H9 (cell line): ENCODE results near the gene HOXD8. TPM values are rescaled to one million over a fixed set of nuclear protein-coding genes. Genes with fewer than 3 reads are reported as not detected.
A peak's percentile ranks its signal among the peaks of the same experiment; 100 is the strongest.

ENCODE experiments used
- DNase-seq: peaks from one replicate; pipeline ENCODE4 v3.0.0-alpha.2; 2017
- H2AFZ ChIP-seq: one replicate; pipeline ENCODE4 v1.6.1; 2013; ENCODE audit warnings: mild to moderate bottlenecking, low read length, control low read depth, moderate library complexity
- H2AK5ac ChIP-seq: 2 replicates; pipeline ENCODE4 v1.6.1; 2013; ENCODE audit warnings: low read length, control low read depth, mixed read lengths; ENCODE audit not compliant: insufficient read length
- H2BK120ac ChIP-seq: one replicate; pipeline ENCODE4 v1.6.1; 2013; ENCODE audit warnings: low read depth, mild to moderate bottlenecking, low read length, control low read depth, inconsistent platforms; ENCODE audit not compliant: poor library complexity, severe bottlenecking
- H2BK12ac ChIP-seq: 2 replicates; pipeline ENCODE4 v1.6.1; 2013; ENCODE audit warnings: low read length, control low read depth, mixed read lengths, low read depth; ENCODE audit not compliant: insufficient read length
- H2BK15ac ChIP-seq: 2 replicates; pipeline ENCODE4 v1.6.1; 2013; ENCODE audit warnings: low read depth, low read length, control low read depth
- H2BK20ac ChIP-seq: one replicate; pipeline ENCODE4 v1.6.1; 2013; ENCODE audit warnings: low read depth, mild to moderate bottlenecking, low read length, control low read depth, inconsistent platforms; ENCODE audit not compliant: poor library complexity, severe bottlenecking
- H2BK5ac ChIP-seq: 2 replicates; pipeline ENCODE4 v1.6.1; 2013; ENCODE audit warnings: low read length, control low read depth, mixed read lengths; ENCODE audit not compliant: insufficient read length
- H3K14ac ChIP-seq: 2 replicates; pipeline ENCODE4 v1.6.1; 2013; ENCODE audit warnings: low read length, control low read depth; ENCODE audit not compliant: insufficient read depth
- H3K18ac ChIP-seq: 2 replicates; pipeline ENCODE4 v1.6.1; 2013; ENCODE audit warnings: low read depth, mild to moderate bottlenecking, mixed read lengths, low read length, control low read depth; ENCODE audit not compliant: insufficient read length
- H3K23ac ChIP-seq: 2 replicates; pipeline ENCODE4 v1.6.1; 2013; ENCODE audit warnings: low read length, control low read depth, mixed read lengths, low read depth; ENCODE audit not compliant: insufficient read length
- H3K23me2 ChIP-seq: 2 replicates; pipeline ENCODE4 v1.6.1; 2013; ENCODE audit warnings: low read depth, mild to moderate bottlenecking, mixed read lengths, low read length, control low read depth; ENCODE audit not compliant: insufficient read length, poor library complexity, severe bottlenecking
- H3K27ac ChIP-seq: 2 replicates; pipeline ENCODE4 v1.5.1; 2013; ENCODE audit warnings: low read length, control low read depth, mixed read lengths, low read depth; ENCODE audit not compliant: insufficient read length
- H3K27me3 ChIP-seq: 2 replicates; pipeline ENCODE4 v1.6.1; 2013; ENCODE audit warnings: low read length, control low read depth, inconsistent platforms; ENCODE audit not compliant: insufficient read depth
- H3K4ac ChIP-seq: 2 replicates; pipeline ENCODE4 v1.6.1; 2013; ENCODE audit warnings: low read depth, mild to moderate bottlenecking, control low read depth, inconsistent platforms, low read length, moderate library complexity
- H3K4me1 ChIP-seq: 2 replicates; pipeline ENCODE4 v1.6.1; 2013; ENCODE audit warnings: low read length, control low read depth, inconsistent platforms; ENCODE audit not compliant: insufficient read depth
- H3K4me2 ChIP-seq: 2 replicates; pipeline ENCODE4 v1.6.1; 2013; ENCODE audit warnings: low read length, control low read depth, mixed read lengths; ENCODE audit not compliant: insufficient read length, insufficient read depth
- H3K56ac ChIP-seq: 2 replicates; pipeline ENCODE4 v1.6.1; 2013; ENCODE audit warnings: low read depth, mild to moderate bottlenecking, mixed read lengths, low read length, control low read depth; ENCODE audit not compliant: insufficient read length
- H3K79me1 ChIP-seq: 2 replicates; pipeline ENCODE4 v1.6.1; 2013; ENCODE audit warnings: low read depth, mild to moderate bottlenecking, moderate library complexity, low read length, control low read depth, inconsistent platforms; ENCODE audit not compliant: insufficient read depth, poor library complexity, severe bottlenecking
- H3K79me2 ChIP-seq: 2 replicates; pipeline ENCODE4 v1.6.1; 2013; ENCODE audit warnings: low read length, control low read depth, inconsistent platforms; ENCODE audit not compliant: insufficient read depth
- H3K9ac ChIP-seq: 2 replicates; pipeline ENCODE4 v1.6.1; 2013; ENCODE audit warnings: low read length, control low read depth, mixed read lengths; ENCODE audit not compliant: insufficient read length; ENCODE audit errors: extremely low read depth
- H3K9me3 ChIP-seq: one replicate; pipeline ENCODE4 v1.6.1; 2013; ENCODE audit warnings: low read depth, low read length, inconsistent platforms; ENCODE audit not compliant: control insufficient read depth
- H3T11ph ChIP-seq: one replicate; pipeline ENCODE4 v1.6.1; 2013; ENCODE audit warnings: mild to moderate bottlenecking, low read length, control low read depth, inconsistent platforms
- H4K20me1 ChIP-seq: one replicate; pipeline ENCODE4 v1.6.1; 2013; ENCODE audit not compliant: control insufficient read depth, insufficient read length, insufficient read depth
- H4K5ac ChIP-seq: 2 replicates; pipeline ENCODE4 v1.6.1; 2013; ENCODE audit warnings: low read depth, mild to moderate bottlenecking, mixed read lengths, low read length, control low read depth; ENCODE audit not compliant: insufficient read length
- H4K8ac ChIP-seq: replicated peaks from 2 replicates; pipeline ENCODE4 v1.6.1; 2013; ENCODE audit warnings: low read length, control low read depth, mixed read lengths, low read depth; ENCODE audit not compliant: insufficient read length
- H4K91ac ChIP-seq: 2 replicates; pipeline ENCODE4 v1.6.1; 2013; ENCODE audit warnings: low read depth, mild to moderate bottlenecking, moderate library complexity, mixed read lengths, low read length, control low read depth; ENCODE audit not compliant: insufficient read length
- H3K27ac Mint-ChIP-seq, 3 experiments: 2 replicates in 2 of 3; 3 replicates in 1 of 3; pipeline ENCODE4 v1.8.0; 2020 to 2021; ENCODE audit warnings: mixed read lengths in 3 of 3, mild to moderate bottlenecking in 1 of 3, moderate library complexity in 1 of 3
- H3K27me3 Mint-ChIP-seq: 2 replicates; pipeline ENCODE4 v1.8.0; 2021; ENCODE audit warnings: low read depth, mild to moderate bottlenecking, moderate library complexity, mixed read lengths
- H3K36me3 Mint-ChIP-seq, 3 experiments: 2 replicates in 2 of 3; 3 replicates in 1 of 3; pipeline ENCODE4 v1.8.0; 2020 to 2021; ENCODE audit warnings: low read depth in 3 of 3, mixed read lengths in 3 of 3; ENCODE audit not compliant: insufficient read depth in 1 of 3
- H3K4me1 Mint-ChIP-seq, 2 experiments: 2 replicates each; pipeline ENCODE4 v1.8.0; 2020; ENCODE audit warnings: mixed read lengths in 2 of 2
- H3K4me3 Mint-ChIP-seq, 2 experiments: 2 replicates in 1 of 2; 3 replicates in 1 of 2; pipeline ENCODE4 v1.8.0; 2020 to 2021; ENCODE audit warnings: mild to moderate bottlenecking in 2 of 2, mixed read lengths in 2 of 2, moderate library complexity in 1 of 2
- H3K9me3 Mint-ChIP-seq, 2 experiments: 2 replicates in 1 of 2; 3 replicates in 1 of 2; pipeline ENCODE4 v1.8.0; 2020; ENCODE audit warnings: mild to moderate bottlenecking in 2 of 2, mixed read lengths in 2 of 2, moderate library complexity in 1 of 2
- WGBS: extraction: QIAGEN DNeasy Blood & Tissue Kit; methylation state at CpG from one replicate; pipeline ENCODE4 v1.1.7; 2013; ENCODE audit warnings: missing lambda C conversion rate, low lambda C conversion rate, mixed read lengths; ENCODE audit not compliant: insufficient read length; ENCODE audit errors: extremely low coverage; 5-methylcytosine and 5-hydroxymethylcytosine counted together
- total RNA-seq: library from RNA; stranded (reverse); gene quantifications from 2 replicates; pipeline ENCODE4 v1.2.1, GENCODE V29; 2021
- TF ChIP-seq, protein P1 (sequence below): fragments of 200-600 bp; sonication (generic); conservative IDR thresholded peaks from 3 replicates; pipeline ENCODE4 v1.8.0; 2021; ENCODE audit warnings: antibody characterized with exemption, mild to moderate bottlenecking

Gene HOXD8
- total RNA-seq, 1 experiment from 2014 or later, result not detected

DNA sequence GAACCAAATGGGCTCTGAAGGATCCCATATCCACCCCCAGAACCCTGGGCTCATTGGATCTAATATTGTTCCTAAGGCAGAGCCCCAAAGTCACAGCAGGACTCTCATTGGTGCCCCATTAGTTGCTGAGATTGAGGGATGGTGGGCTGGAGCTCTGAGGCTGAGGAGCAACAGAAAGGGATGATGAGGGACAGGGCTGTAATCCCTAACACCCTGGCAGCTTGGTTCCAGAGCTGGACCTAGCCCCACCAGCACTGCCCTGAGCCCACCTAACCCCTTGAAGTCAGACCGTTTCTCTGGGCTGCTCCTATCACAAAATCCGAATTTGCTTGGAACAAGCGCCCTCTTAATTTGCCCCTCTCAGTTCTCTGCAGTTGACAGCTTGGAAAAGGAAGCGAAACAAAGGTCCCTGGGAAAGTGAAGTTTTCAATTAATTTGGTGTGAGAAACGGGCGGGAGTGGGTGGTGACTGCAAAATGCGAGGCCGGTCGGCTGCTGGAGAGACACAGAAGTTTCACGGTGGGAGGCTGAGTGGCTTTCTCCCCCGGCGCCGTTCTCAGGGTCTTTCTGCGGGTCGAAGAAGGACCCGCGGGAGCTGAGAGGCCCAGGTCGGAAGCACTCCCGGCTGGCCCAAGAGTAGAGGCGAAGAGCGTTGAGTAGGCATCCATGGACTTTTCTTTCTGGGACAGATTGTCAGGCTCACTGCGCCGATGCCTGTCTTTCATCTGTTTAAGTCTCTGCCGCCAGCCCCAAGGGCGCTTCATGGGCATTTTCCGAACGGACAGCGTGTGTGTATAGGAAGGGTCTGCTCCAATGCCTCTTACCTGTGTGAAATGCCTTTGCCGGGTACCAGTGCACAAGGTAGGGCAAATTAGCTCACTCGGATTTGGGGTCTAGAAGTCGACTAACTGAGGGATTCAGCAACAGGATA is 37.9 kb upstream of the HOXD8 start:
- peak overlapping the region; percentile 17 to 73; a peak in 4 of 5 replicates for H3K4me3 Mint-ChIP-seq
- H3K4me2 ChIP-seq, result peak overlapping the region; percentile 28

More for the DNA sequence above, 37.9 kb upstream of the HOXD8 start:
- Mint-ChIP-seq H3K27ac (no peak overlapping the region), H3K9me3 (peaks cover 11 to 20% of the 10 kb centered on the region in 2 experiments; a peak in 4 of 5 replicates), H3K36me3 (peaks cover 0 to 3% (median 0%) of the 10 kb centered on the region in 3 experiments; a peak in 2 of 7 replicates), H3K4me1 (peaks cover 15 to 28% of the 10 kb centered on the region in 2 experiments), H3K27me3 (peaks cover 98% of the 10 kb centered on the region)
- Histone ChIP-seq H4K8ac (no peak overlapping the region), H4K91ac (no peak overlapping the region), H3K79me1 (no peaks in the 10 kb centered on the region), H2BK15ac (no peak overlapping the region), H3K9me3 (no peaks in the 10 kb centered on the region), H3K14ac (no peak overlapping the region), H3K27ac (no peak overlapping the region), H2BK12ac (no peak overlapping the region), H3K27me3 (peaks cover 93% of the 10 kb centered on the region), H3K79me2 (no peaks in the 10 kb centered on the region), H2AK5ac (no peak overlapping the region), H3K23ac (no peak overlapping the region), H2BK120ac (no peak overlapping the region), H3K4ac (no peak overlapping the region), H4K20me1 (no peaks in the 10 kb centered on the region), H3K56ac (no peak overlapping the region), H3K23me2 (no peaks in the 10 kb centered on the region), H2BK5ac (no peak overlapping the region), H4K5ac (no peak overlapping the region), H2AFZ (no peak overlapping the region), H3T11ph (no peak overlapping the region), H3K9ac (no peak overlapping the region), H3K18ac (no peak overlapping the region), H3K4me1 (peaks cover 3% of the 10 kb centered on the region; the same call in 1 of the 2 replicates), H2BK20ac (no peak overlapping the region)
- TF ChIP-seq, protein P1, sequence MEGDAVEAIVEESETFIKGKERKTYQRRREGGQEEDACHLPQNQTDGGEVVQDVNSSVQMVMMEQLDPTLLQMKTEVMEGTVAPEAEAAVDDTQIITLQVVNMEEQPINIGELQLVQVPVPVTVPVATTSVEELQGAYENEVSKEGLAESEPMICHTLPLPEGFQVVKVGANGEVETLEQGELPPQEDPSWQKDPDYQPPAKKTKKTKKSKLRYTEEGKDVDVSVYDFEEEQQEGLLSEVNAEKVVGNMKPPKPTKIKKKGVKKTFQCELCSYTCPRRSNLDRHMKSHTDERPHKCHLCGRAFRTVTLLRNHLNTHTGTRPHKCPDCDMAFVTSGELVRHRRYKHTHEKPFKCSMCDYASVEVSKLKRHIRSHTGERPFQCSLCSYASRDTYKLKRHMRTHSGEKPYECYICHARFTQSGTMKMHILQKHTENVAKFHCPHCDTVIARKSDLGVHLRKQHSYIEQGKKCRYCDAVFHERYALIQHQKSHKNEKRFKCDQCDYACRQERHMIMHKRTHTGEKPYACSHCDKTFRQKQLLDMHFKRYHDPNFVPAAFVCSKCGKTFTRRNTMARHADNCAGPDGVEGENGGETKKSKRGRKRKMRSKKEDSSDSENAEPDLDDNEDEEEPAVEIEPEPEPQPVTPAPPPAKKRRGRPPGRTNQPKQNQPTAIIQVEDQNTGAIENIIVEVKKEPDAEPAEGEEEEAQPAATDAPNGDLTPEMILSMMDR, result no peak
- DNase-seq, result peak; percentile 46
- no CpG with 5 or more reads among the region's 31 CpGs for WGBS
